Muscle layer of colon (tissue), 2 donors: ENCODE data around the gene MS4A4A.
"Not testable (repeated sequence)": the region's sequence is repeated elsewhere in the genome, so short reads cannot be mapped to it uniquely, and the experiment has no call there.

Experiments
- H3K27ac ChIP-seq: one replicate; pipeline ENCODE4 v1.7.0; 2013; ENCODE audit warnings: low read depth, mild to moderate bottlenecking, low read length, moderate library complexity
- H3K27me3 ChIP-seq, 2 donors: one replicate each; pipeline ENCODE4 v1.7.0; 2013; ENCODE audit warnings: low read length in 2 of 2, mild to moderate bottlenecking in 2 of 2; ENCODE audit not compliant: insufficient read depth in 2 of 2, control insufficient read depth in 1 of 2
- H3K36me3 ChIP-seq: one replicate; pipeline ENCODE4 v1.7.0; 2013; ENCODE audit warnings: mild to moderate bottlenecking, low read length; ENCODE audit not compliant: insufficient read depth
- H3K4me1 ChIP-seq: one replicate; pipeline ENCODE4 v1.7.0; 2013; ENCODE audit warnings: mild to moderate bottlenecking, low read length; ENCODE audit not compliant: insufficient read depth
- H3K4me3 ChIP-seq, 2 donors: one replicate each; pipeline ENCODE4 v1.7.0; 2013; ENCODE audit warnings: low read length in 2 of 2, low read depth in 1 of 2, mild to moderate bottlenecking in 1 of 2, moderate library complexity in 1 of 2
- H3K9ac ChIP-seq: one replicate; pipeline ENCODE4 v1.7.0; 2013; ENCODE audit warnings: low read length
- H3K9me3 ChIP-seq: one replicate; pipeline ENCODE4 v1.7.0; 2013; ENCODE audit warnings: mild to moderate bottlenecking, low read length
- donor health status: abdominal sarcoma.
- donor health status: Adenocarcinoma of cecum.

Gene MS4A4A

GRCh38 chr11:60264644-60265043 lies 15.8 kb upstream of the MS4A4A start:
- Histone ChIP-seq H3K4me1 (no peaks in the 10 kb centered on the region), H3K27me3 (no peaks in the 10 kb centered on the region), H3K36me3 (no peaks in the 10 kb centered on the region), H3K4me3 (no peak overlapping the region), H3K9ac (no peak overlapping the region), H3K9me3 (no peaks in the 10 kb centered on the region), H3K27ac (no peak overlapping the region)

DNA sequence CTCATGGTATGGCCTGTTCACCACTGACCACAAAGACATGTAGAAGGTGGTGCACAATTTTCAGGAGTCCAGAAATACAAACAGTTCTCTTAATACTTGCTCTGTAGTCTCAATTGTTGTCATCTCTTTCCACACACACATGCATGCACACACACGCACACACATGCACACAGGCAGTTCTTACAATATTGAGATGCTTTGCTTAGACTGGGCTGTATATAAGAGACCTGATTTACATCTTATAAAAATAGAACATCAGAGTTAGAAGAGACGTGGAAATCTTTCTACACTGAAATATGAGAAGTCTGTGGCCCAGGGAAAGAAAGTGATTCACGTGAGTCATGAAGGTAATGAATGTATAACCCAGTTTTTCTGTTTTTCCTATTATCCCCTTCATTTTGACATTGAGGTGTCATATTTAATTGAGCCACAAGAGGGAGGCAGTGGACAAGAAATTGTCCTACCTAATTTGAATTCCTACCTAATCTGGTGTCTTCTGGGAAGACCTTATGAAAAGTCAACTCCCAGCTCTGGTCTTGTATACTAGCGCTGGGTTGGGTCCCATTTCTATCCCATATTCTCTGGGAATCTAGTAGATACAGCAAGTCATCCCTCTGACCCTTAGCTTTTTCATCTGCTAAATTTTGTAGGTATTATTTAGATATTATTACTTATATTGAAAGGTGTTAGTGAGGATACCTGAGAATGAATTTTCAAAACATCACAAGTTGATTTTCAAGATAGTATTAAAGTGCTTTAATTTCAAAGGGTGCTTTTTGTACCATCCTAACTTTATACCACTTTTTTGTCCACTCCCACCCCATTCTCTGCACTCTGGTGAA lies 14.9 kb upstream of the MS4A4A start:
- no peaks in the 10 kb centered on the region for H3K9me3 ChIP-seq

GRCh38 chr11:60274416-60274815 lies 6.0 kb upstream of the MS4A4A start:
- Histone ChIP-seq H3K36me3 (no peaks in the 10 kb centered on the region), H3K4me3 (no peak overlapping the region), H3K27me3 (no peaks in the 10 kb centered on the region), H3K9ac (no peak overlapping the region), H3K4me1 (no peaks in the 10 kb centered on the region), H3K27ac (no peak overlapping the region), H3K9me3 (no peaks in the 10 kb centered on the region)

More for the DNA sequence above, 14.9 kb upstream of the MS4A4A start:
- H3K27ac ChIP-seq = no peak overlapping the region
- H3K4me3 ChIP-seq = no peak overlapping the region
- H3K9ac ChIP-seq = no peak overlapping the region
- H3K36me3 ChIP-seq = no peaks in the 10 kb centered on the region
- no peaks in the 10 kb centered on the region for H3K27me3 ChIP-seq
- H3K4me1 ChIP-seq = no peaks in the 10 kb centered on the region

DNA sequence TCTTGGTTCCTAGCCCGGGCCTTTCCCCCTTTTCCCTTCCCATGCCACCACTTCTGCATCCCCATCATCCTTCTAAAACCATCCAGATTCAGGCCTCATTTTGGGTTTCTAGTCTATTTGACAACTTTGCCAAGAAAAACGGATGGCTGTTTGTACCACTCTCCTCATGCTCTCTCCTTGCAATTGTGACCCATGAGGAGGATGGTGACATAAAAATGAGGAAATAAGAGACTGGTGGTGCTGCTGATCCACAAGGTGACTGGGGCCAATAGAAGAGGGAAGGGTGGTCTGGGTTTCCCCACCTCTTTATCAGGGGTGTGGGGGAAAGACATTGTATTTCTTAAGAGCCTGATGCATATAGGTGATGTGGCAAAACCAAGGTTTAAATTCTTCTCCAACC lies 1.0 kb downstream of the MS4A4A start:
- H3K9me3 ChIP-seq = no peaks in the 10 kb centered on the region
- no peaks in the 10 kb centered on the region for H3K4me1 ChIP-seq
- H3K36me3 ChIP-seq = no peaks in the 10 kb centered on the region
- no peak overlapping the region for H3K9ac ChIP-seq
- no peak overlapping the region for H3K4me3 ChIP-seq
- no peak overlapping the region for H3K27ac ChIP-seq
- H3K27me3 ChIP-seq = no peaks in the 10 kb centered on the region

- no peaks in the 10 kb centered on the region for H3K4me1 ChIP-seq
- no peak overlapping the region for H3K9ac ChIP-seq
- H3K36me3 ChIP-seq = no peaks in the 10 kb centered on the region
- H3K4me3 ChIP-seq = no peak overlapping the region
- no peak overlapping the region for H3K27ac ChIP-seq
- H3K9me3 ChIP-seq = no peaks in the 10 kb centered on the region
- no peaks in the 10 kb centered on the region for H3K27me3 ChIP-seq
Measured at GRCh38 chr11:60282286-60282685, 1.8 kb downstream of the MS4A4A start.

GRCh38 chr11:60285411-60286126 lies 5.1 kb downstream of the MS4A4A start:
- not testable (repeated sequence) for H3K9ac ChIP-seq

GRCh38 chr11:60288531-60288930 lies 8.1 kb downstream of the MS4A4A start:
- Histone ChIP-seq H3K9ac (no peak overlapping the region), H3K4me1 (no peaks in the 10 kb centered on the region), H3K27me3 (no peaks in the 10 kb centered on the region), H3K4me3 (no peak overlapping the region), H3K36me3 (no peaks in the 10 kb centered on the region), H3K9me3 (no peaks in the 10 kb centered on the region), H3K27ac (no peak overlapping the region)

More at GRCh38 chr11:60285411-60286126, 5.1 kb downstream of the MS4A4A start:
- not testable (repeated sequence) for H3K4me3 ChIP-seq, H3K27ac ChIP-seq, H3K4me1 ChIP-seq, H3K36me3 ChIP-seq, H3K9me3 ChIP-seq, H3K27me3 ChIP-seq

DNA sequence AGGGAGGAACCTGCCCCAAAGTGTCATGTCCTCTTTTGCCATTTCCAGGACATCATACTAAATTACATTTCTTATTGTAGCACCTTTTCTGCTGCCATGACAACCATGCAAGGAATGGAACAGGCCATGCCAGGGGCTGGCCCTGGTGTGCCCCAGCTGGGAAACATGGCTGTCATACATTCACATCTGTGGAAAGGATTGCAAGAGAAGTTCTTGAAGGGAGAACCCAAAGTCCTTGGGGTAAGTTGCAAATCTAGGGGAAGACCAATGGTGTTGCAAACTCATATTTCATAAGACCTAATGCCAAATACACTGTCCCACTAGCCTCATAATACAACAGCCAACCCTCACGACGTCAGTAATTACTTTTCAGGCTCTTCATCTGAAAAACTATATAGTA lies 11.7 kb downstream of the MS4A4A start:
- Histone ChIP-seq H3K27me3 (no peaks in the 10 kb centered on the region), H3K4me3 (no peak overlapping the region), H3K9me3 (no peaks in the 10 kb centered on the region), H3K9ac (no peak overlapping the region), H3K36me3 (no peaks in the 10 kb centered on the region), H3K4me1 (no peaks in the 10 kb centered on the region), H3K27ac (no peak overlapping the region)

DNA sequence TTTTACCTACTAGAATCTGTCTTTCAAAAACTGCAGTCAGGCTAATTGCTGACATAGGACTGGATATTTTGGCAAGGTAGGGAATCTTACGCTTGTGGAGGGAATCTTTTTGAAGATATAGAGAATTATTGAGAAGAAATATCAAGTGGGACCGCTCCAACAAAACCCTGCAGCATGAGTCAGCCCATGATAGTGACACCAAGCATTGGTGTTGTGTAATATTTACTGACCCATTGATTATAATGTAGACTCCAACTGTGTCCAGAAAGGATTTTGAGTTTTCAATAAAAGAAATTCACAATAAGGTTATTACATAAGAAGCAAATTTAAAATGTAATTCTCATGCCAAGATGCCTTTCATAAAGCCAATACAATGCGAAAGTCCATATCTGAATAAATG lies 20.7 kb downstream of the MS4A4A start:
- Histone ChIP-seq H3K27ac (no peak overlapping the region), H3K9ac (no peak overlapping the region), H3K36me3 (no peaks in the 10 kb centered on the region), H3K27me3 (no peaks in the 10 kb centered on the region), H3K9me3 (no peaks in the 10 kb centered on the region), H3K4me1 (no peaks in the 10 kb centered on the region), H3K4me3 (no peak overlapping the region)

DNA sequence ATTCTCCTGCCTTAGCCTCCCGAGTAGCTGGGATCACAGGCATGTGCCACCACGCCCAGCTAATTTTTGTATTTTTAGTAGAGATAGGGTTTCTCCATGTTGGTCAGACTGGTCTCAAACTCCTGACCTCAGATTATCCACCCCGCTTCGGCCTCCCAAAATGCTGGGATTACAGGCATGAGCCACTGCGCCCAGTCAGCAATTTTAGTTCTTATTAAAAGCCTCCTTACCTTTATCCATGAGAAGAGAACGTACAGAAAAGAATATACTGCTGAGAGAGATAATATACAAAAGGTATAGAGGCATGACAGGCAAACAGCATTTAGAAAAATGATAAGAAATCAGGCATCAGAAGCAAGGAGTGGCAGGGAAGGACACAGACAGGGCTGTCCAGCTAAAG lies 21.4 kb downstream of the MS4A4A start:
- H3K27me3 ChIP-seq, H3K4me1 ChIP-seq, H3K4me3 ChIP-seq, H3K9me3 ChIP-seq, H3K9ac ChIP-seq, H3K27ac ChIP-seq, H3K36me3 ChIP-seq: not testable (repeated sequence)

- no peak overlapping the region for H3K27ac ChIP-seq
- no peaks in the 10 kb centered on the region for H3K4me1 ChIP-seq
- H3K36me3 ChIP-seq = no peaks in the 10 kb centered on the region
- H3K9ac ChIP-seq = no peak overlapping the region
- H3K27me3 ChIP-seq = no peaks in the 10 kb centered on the region
- H3K9me3 ChIP-seq = no peaks in the 10 kb centered on the region
- H3K4me3 ChIP-seq = no peak overlapping the region
Measured at GRCh38 chr11:60303661-60304060, 23.2 kb downstream of the MS4A4A start.
